GM21619 (cell line): ENCODE results near the gene TECR.
"Not testable (repeated sequence)": the region's sequence is repeated elsewhere in the genome, so short reads cannot be mapped to it uniquely, and the experiment has no call there.

ENCODE experiments used
- ATAC-seq: cut with Tn5 transposase; IDR thresholded peaks from one replicate; pipeline ENCODE4 v1.9.1; 2021; ENCODE audit not compliant: unreplicated experiment

Gene TECR

DNA sequence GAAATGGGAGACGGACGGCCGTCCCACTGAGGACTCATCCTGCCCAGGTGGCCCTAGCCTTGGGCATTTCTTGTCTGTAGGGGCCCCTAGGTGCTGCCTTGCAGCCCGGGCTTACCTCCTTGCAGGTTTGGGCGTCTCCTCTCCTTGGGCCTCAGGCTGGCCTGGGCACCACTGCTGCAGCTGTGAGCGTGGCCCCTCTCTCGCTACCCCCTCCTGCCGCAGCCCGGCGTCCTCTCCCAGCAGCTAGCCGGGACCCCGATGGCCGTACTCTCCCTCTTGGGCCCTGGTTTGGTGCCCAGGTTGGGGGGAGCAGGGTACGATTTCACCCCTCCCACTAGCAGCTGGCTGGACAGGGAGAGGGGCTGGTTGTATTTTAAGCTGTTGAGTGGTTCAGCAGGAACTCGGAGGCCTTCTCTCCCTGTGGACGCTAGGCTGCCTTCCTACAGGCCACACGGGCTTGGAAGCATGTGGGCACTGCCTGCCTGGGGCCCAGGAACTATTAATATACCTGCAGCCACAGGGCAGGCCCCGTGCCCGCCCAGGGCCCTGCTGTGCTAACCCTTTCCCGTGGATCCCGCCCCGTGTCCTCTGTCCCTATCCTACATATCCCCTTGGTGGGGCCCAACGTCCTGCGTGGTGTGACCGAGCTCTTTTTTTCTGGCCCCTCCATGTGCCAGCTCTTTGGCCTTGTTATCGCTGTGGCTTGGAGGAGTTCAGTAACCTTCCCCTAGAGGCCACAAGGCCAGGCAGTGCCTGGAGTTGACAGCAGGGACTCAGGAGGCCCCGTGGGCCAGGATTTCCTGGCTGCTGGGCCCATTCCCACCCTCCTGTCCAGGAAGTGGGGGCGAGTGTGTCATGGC, 30.8 kb downstream of the TECR start:
- no peak for ATAC-seq

- no peak for ATAC-seq
Observed at GRCh38 chr19:14560776-14561108, 31.3 kb downstream of the TECR start.

DNA sequence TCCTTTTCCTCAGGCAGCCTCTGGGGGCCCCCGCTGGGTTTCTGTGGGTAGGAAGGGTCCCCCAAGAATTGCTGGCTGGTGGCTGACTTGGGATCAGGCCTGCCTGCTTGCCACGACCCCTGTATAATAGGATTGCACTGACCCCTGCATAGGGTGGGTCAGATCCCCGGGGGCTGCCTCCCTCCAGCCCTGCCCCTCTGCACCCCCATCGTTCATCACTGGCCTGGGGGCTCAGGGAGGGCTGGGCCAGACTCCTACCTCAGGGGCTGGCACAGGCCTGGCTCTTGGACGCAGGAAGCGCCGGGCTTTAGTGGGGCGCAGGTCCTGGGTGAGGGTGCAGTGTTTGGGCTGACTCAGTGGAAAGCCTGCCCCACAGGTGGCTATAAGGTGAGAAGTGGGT, 31.9 kb downstream of the TECR start:
- no peak for ATAC-seq

DNA sequence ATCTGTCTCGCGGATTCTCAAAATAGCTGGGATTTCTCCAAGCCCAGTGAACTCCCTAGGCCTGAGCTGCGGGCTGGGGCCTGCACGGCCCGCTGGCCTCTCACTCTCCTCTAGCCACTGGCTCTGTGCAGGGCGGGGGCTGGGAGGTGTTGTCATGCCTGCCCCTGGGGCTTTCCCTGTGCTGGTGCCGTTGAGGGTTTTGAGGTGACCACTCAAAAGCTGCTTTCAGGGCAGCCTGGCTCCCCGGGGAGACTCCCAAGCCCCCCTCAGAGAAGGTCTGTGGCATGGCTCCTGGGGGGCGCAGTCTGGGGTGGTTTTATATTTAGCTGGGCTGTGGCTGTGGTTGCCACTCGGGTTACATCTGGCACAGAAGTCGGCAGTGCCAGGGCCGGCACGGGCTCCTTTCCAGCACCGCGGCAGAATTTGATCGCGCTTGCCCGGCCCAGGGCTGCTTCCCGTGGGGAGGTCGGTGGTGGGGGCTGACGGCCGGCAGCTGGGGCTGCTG, 32.5 kb downstream of the TECR start:
- no peak for ATAC-seq

DNA sequence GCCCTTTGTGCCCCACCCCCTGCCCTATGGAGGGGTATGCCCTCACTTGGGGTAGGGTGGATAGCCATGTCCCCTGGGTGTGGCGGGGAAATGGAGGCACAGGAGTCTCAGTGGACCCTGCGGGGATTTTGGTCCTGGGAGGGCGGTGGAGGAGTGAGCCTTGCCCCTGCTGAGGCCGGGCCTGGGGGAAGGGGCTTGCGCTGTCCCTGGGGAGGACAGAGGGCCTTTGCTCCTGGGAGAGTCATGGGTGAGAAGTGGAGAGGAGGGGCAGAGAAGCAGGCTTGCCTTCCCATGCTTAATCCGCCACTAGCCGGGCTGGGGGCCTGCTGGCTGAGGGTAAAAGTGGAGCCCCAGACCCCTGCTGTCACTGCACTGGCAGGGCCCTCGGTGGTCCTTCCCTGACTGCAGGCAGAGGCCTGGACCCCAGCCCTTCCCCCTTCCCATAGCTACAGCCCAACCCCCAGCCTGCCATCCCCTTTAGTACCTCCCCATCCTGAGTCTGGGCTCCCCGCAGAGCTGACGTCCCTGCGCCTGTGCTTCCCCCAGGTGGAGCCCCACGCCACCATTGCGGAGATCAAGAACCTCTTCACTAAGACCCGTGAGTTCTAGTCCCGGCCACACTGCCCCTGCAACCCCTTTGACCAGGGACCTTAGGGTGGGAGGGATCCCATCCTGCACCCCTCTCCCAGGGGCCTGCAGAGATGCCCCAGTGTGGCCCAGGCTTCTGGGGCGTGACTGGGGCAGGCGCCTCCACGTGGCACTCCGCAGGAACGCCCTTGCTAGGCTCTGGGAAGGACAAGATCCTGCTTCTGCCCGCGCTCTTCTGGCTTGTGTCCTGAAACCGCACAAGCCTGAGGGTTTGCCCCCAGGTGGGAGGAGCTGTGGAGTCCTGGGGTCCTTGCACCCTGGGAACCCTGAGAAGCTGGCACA, 33.5 kb downstream of the TECR start:
- ATAC-seq: no peak

DNA sequence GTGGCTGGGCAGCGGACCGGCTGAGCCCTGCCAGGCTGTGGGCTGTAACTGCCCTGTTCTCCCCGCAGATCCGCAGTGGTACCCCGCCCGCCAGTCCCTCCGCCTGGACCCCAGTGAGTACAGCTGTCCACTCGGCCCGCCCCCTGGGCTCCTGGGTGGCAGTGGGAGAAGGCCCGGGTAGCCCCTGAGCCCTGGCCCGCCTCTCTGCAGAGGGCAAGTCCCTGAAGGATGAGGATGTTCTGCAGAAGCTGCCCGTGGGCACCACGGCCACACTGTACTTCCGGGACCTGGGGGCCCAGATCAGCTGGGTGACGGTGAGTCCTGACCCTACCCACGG, 34.2 kb downstream of the TECR start:
- no peak for ATAC-seq

DNA sequence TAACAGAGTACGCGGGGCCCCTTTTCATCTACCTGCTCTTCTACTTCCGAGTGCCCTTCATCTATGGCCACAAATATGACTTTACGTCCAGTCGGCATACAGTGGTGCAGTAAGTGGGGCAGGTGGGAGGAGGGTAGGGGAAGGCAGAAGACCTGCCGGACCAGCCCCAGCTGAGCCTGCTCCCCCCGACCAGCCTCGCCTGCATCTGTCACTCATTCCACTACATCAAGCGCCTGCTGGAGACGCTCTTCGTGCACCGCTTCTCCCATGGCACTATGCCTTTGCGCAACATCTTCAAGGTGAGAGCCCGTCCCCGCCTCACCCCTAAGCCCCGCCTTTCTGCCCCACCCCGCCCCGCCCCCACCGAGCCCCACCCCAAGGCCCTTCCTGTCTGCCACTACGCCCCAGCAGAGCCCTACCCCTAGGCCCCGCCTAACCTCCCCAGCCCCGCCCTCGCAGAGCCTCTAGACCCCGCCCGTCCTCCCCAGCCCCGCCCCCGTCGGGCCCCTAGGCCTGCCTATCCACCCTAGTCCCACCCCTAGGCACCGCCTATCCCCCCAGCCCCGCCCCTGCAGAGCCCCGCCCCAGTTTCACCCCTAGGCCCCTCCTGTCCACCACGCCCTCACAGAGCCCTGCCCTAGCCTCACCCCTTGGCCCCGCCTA, 34.7 kb downstream of the TECR start:
- ATAC-seq: no peak

- not testable (repeated sequence) for ATAC-seq
Observed at GRCh38 chr19:14564652-14565297, 35.4 kb downstream of the TECR start.

DNA sequence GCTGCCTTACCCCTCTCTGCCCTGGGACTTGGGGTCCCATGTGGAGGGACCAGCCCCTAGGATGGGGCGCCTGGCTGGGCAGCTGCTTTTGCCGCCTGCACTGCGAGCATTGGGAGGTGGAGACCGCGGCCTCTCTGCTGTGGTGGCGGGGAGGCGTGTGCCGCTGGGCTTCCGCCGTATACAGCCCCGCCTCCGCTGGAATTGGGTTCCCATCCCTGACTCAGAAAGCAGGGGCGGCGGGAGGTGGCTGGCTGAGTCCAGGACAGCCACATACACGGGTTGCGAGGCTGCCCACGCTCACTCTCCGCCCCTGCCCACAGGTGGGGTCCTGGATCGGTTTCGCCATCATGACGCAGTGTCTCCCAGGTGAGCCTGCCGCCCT, 35.9 kb downstream of the TECR start:
- ATAC-seq: no peak

DNA sequence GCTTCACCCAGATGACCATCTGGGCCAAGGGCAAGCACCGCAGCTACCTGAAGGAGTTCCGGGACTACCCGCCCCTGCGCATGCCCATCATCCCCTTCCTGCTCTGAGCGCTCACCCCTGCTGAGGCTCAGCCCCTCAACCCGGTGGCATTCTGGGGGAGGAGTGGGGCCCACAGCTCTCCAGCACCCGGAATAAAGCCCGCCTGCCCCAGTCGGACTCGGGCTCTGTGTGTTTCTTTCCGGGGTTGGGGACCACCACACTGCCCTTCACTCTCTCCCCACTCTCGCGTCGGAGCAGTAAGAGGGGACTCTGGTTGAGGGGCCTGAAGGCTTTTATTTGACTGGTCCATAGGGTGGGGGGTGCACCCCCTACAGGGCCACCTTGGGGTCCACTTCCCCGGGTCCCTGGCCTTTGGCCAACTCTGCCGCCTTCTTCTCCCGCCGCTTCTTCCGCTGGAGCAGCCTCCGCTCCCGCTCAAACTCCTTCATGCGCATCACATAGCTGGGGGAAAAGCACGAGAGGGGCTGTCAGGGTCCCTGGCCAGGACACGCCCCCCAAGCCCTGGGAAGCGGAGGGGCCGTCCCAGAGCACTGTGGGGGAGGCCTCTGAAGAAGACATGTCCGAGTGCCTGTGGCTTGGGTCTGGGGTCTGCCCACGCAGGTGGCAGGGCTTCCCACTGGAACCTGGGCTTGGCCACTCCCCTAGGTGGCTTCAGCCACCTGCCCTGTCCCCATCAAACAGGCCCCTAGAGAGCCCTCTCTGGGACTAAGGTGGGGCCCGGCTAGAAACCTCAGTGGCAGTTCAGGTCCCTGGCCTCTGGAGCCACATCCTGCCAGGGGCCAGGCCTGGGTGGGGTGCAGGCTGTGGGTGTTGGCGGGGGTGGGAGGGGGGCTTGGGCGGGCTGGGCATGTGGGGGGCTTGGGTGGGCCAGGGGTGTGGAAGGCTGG, 36.6 kb downstream of the TECR start:
- ATAC-seq: no peak

- ATAC-seq: no peak
Observed at GRCh38 chr19:14566712-14567077, 37.3 kb downstream of the TECR start.

GRCh38 chr19:14567079-14567478, 37.7 kb downstream of the TECR start:
- ATAC-seq: no peak

DNA sequence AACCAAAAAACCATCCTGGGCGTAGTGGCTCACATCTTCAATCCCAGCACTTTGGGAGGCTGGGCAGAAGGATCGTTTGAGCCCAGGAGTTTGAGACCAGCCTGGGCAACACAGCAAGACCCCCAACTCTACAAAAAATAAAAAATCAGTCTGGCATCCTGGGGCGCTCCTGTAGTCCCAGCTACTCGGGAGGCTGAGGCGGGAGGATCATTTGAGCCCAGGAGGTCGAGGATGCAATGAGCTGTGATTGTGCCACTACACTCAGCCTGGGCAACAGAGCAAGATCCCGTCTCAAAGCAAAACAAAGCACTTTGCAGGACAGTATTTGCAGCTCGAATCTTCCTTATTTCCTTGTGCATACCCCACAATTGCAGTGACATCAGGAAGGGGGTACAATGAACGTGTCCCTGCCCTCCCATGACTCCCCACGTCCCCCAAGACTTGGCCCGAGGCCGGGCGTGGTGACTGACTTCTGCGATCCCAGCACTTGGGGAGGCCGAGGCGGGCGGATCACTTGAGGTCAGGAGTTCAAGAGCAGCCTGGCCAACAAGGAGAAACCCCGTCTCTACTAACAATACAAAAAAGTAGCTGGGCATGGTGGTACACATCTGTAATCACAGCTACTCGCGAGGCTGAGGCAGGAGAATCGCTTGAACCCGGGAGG, 41.6 kb downstream of the TECR start:
- ATAC-seq: no peak

DNA sequence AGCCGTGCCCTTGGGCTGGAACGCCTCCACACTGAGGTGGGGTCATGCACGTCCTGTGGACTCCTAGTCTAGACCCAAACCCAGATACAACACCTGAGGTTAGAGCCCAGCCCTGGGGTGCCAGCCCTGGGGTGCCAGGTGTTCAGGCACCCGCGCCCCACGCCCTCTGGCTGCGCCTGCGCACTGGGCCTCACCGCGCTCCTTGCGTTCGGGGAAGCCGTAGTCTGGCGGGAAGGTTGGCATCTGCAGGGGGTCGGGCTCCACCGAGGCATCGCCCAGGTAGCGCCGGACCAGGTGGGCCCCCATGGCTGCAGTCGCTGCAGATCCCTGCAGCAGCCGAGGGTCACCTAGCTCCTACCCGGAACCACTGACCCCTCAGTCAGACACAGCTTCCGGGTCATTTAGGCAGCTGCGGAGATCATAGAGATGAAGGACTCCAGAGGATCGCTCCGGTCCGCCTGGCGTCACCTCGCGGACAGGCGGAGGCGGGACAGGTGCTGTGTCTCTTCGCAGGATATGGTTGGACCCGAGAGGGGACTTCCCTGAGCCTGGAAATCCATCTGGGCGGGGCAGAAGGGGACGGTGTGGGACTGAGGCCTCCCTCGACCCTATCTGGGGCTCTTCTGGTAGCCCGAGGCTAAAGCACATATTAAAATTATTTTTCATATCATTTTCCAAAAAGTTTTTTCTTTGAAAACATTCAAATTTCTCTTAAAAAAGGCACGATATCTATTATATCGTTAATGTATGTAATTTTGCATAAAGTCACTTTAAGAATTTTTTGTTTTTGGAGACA, 42.5 kb downstream of the TECR start, which contains the start of gene NDUFB7:
TSS of gene NDUFB7 (minus strand) at position 372 of the 796 bp plus-strand sequence. CDS start at position 306, 66 bp downstream.
- ATAC-seq: peak; percentile 76

DNA sequence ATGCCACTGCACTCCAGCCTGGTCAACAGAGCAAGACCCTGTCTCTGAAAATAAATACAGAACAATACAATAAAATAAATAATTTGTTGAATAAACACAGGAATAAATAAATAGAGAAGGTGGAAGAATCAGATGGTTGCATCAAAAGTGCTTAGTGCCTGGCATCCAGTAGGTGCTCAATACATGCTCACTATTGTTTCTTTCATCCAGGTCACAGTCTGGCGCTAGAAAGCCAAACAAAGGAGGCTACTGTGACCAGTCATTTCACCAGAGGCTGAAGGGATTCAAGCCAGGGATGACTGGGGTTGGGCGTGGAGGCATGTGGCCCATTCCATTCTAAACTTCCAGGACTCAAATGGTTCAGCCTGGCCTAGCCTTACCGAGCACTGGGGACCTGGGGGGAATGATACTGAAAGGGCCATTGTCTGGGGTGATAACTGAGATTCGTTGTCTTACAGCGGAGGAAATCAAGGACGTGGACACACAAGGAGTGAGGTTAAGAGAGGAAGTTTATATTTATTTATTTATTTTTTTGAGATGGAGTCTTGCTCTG, 46.1 kb downstream of the TECR start:
- no peak for ATAC-seq

DNA sequence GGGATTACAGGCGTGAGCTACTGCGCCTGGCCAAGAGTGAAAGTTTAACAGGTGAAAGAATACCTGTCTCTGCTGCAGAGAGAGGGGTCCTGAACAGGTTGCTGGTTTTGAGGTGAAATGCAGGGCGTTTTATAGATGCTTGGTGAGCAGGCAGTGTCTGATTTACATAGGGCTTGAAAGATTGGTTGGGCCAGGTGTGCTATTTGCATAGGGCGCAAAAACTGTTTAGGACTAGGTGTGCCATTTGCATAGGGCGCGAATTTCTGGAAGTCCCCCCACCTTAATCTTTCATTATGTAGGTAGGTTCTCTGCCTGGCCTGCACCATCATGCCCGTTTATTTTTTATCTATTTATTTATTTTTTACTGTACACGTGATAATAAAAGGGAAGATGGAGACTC, 47.0 kb downstream of the TECR start:
- ATAC-seq: no peak

DNA sequence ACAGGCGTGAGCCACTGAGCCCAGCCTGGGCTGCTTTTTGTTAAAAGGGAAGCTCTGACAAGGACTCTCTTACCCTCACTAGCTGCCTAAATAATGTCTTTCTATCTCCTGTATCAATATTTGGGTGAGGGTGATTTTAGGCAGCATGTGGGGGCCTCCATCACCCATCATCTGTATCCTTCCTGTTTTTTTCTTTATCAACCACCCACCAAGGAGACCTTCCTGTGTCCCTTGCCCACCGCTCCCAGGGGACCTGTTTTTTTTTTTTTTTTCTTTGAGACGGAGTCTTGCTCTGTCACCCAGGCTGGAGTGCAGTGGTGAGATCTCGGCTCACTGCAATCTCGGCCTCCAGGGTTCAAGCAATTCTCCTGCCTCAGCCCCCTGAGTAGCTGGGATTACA, 47.9 kb downstream of the TECR start:
- no peak for ATAC-seq

- no peak for ATAC-seq
Observed at GRCh38 chr19:14577885-14578427, 48.6 kb downstream of the TECR start.
